Subcutaneous adipose tissue (tissue), 4 donors: ENCODE measurements around the gene ALDH7A1. TPM values are rescaled to one million over a fixed set of nuclear protein-coding genes. Genes with fewer than 3 reads are reported as not detected.

Experiments used
- total RNA-seq, 4 donors: library from RNA; depleted of rRNA; stranded (reverse); fragments of >200 nt; gene quantifications; one replicate each; pipeline ENCODE4 v1.1.0, GENCODE V29; 2016
- TF ChIP-seq, protein P1 (sequence below): fragments of 450-650 bp; IDR thresholded peaks from one replicate; pipeline ENCODE4 v1.5.1; 2016; ENCODE audit warnings: low read depth, mild to moderate bottlenecking, control low read depth, antibody characterized with exemption, moderate library complexity

Gene ALDH7A1
- total RNA-seq, 4 donors from 2014 or later = 20.2 to 35.8 (median 27.6) TPM

DNA sequence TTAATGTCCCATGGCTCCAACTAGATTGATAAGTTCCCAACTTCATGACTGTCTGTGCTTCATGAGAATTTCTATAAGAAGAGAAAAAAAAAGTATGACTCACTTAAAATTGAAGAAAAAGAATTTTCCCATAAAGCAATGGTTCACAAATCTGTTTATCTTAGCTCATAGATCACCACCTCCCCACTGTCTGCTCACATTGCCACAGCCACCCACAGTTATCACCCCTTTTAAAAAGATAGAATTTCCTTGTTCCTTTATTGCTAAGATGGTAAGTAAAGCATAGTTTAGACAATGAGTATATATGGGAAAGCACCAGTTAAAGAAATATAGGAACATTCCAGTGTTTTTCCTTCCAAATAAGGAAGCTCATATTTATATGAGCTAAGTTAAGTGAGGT is 67.1 kb downstream of the ALDH7A1 start:
- TF ChIP-seq, protein P1, sequence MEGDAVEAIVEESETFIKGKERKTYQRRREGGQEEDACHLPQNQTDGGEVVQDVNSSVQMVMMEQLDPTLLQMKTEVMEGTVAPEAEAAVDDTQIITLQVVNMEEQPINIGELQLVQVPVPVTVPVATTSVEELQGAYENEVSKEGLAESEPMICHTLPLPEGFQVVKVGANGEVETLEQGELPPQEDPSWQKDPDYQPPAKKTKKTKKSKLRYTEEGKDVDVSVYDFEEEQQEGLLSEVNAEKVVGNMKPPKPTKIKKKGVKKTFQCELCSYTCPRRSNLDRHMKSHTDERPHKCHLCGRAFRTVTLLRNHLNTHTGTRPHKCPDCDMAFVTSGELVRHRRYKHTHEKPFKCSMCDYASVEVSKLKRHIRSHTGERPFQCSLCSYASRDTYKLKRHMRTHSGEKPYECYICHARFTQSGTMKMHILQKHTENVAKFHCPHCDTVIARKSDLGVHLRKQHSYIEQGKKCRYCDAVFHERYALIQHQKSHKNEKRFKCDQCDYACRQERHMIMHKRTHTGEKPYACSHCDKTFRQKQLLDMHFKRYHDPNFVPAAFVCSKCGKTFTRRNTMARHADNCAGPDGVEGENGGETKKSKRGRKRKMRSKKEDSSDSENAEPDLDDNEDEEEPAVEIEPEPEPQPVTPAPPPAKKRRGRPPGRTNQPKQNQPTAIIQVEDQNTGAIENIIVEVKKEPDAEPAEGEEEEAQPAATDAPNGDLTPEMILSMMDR = no peak

DNA sequence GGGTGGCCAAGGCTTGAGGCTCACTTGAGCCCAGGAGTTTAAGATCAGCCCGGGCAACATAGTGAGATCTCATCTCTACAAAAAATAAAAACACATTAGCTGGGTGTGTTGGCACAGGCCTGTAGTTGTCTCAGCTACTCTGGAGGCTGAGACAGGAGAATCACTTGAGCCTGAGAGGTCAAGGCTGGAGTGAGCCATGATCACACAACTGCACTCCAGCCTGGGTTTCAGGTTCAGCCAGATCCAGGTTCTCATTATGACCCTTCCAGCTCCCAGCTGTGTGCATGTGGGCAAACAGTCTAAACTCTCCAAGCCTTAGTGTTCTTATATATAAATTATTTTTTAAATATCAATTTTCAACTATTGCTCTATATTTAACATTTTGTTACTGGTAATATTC is 67.9 kb downstream of the ALDH7A1 start:
- TF ChIP-seq, protein P1 = no peak

- TF ChIP-seq, protein P1 = no peak
These were observed 68.5 kb downstream of the ALDH7A1 start for GRCh38 chr5:126526493-126526892.

DNA sequence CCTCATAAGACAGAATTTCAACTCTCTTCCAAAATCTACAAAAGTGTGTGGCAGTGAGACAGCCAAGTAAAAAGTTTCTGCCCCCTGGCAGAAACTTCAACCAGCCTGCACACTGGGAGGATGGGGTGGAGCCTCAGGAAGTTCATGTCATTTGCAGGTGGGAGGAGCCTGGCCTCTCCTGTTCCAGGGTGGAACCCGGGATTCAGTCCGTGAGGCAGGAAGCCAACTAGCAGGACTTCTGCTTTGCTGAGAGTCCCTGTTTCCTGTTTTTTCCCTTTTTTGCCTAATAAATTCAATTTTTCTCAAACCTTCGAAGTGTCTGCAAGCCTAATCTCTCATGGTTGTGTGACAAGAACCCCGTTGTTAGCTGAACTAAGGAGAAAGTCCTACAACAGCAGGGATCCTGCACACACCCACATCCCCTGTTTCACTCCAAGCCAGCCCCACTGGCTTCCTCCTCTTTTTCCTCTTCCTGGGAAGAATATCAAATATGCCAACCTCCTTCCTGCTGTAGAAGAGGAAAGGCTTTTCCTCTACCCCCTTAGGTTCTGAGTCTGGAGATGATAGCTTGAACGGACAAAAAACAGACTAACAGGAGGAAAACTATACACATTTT is 69.3 kb downstream of the ALDH7A1 start:
- TF ChIP-seq, protein P1 = no peak

DNA sequence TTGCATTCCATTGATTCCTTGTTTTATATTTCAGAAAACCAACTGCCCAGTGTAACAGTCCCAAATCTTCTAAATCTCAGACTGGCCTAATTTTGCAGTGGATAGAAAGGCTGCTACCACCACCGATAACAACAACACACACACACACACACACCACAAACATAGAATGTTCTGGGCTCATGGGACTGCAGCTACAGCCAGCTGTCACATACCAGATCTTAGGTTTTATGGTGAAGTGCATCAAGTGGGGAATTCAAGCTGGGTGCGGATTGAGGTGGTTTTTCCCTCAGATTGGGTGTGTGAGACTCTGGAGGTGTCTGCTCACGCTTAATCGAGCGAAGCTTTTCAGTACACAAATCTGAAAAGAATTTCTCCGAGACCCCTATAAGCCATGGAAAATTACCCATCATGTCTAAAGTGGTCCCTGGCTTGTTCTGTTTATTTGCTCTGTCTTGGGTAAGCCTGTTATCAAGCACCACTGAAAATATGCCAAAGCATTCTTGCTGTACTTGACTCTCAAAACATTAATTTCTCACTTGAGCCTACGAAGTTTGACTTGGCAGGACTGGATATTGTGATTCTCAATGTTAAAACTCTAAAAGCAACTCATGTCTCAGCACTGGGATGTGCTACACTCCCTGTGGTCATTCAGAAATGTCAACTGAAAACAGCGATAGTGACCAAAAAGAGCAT is 71.1 kb downstream of the ALDH7A1 start:
- TF ChIP-seq, protein P1 = no peak

GRCh38 chr5:126521130-126521529 is 73.9 kb downstream of the ALDH7A1 start:
- TF ChIP-seq, protein P1 = no peak

DNA sequence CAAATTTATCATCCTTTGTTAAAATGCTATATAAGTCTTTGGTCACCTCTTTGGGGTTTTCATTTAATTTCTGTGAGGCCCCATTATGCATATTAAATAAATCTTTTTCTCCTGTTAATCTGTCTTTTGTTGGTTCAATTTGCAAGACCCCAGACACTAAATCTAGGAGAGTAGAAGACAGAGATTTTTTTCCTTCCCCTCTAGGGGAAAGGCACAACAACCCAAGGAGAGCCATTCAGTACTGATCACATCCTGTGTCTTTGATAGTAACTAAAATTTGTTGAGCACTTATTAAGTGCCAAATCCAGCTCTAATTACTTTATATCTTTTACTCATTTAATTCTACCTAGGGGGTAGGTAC is 74.4 kb downstream of the ALDH7A1 start:
- TF ChIP-seq, protein P1 = no peak
